GM18951 (cell line): ENCODE measurements around the gene SRBD1.
"Not testable (repeated sequence)": the region's sequence is repeated elsewhere in the genome, so short reads cannot be mapped to it uniquely, and the experiment has no call there.

ENCODE experiments used
- POLR2A ChIP-seq: IDR thresholded peaks from 4 replicates; pipeline ENCODE4 v1.6.1; 2011; ENCODE audit warnings: mild to moderate bottlenecking; ENCODE audit not compliant: insufficient read length, insufficient read depth; ENCODE audit errors: extremely low read depth
- in situ Hi-C: fragments of 300-500 bp; cut with MboI; formaldehyde crosslinking; loops from one replicate; pipeline ENCODE4 v1.12.0; 2022; ENCODE audit warnings: low sequenced_read_pairs, mixed read lengths, inconsistent platforms; ENCODE audit not compliant: unreplicated experiment

The SRBD1 gene

GRCh38 chr2:45443012-45443411, 168.1 kb downstream of the SRBD1 start:
- in situ Hi-C loops, result no loop called here
- TF ChIP-seq POLR2A, result no peak

GRCh38 chr2:45442026-45442425, 169.0 kb downstream of the SRBD1 start:
- TF ChIP-seq POLR2A, result no peak
- in situ Hi-C loops, result no loop called here

- TF ChIP-seq POLR2A, result no peak
- in situ Hi-C loops, result no loop called here
These were observed 169.5 kb downstream of the SRBD1 start for GRCh38 chr2:45441571-45441970.

GRCh38 chr2:45439788-45440773, 171.0 kb downstream of the SRBD1 start:
- in situ Hi-C loops, result no loop called here

GRCh38 chr2:45438872-45439665, 172.0 kb downstream of the SRBD1 start:
- no peak for TF ChIP-seq POLR2A
- in situ Hi-C loops, result no loop called here

More at GRCh38 chr2:45439788-45440773, 171.0 kb downstream of the SRBD1 start:
- TF ChIP-seq POLR2A, result no peak

GRCh38 chr2:45436456-45436855, 174.6 kb downstream of the SRBD1 start:
- TF ChIP-seq POLR2A, result no peak
- in situ Hi-C loops, result no loop called here

- in situ Hi-C loops, result no loop called here
- no peak for TF ChIP-seq POLR2A
These were observed 175.8 kb downstream of the SRBD1 start for GRCh38 chr2:45435316-45435715.

- no peak for TF ChIP-seq POLR2A
- in situ Hi-C loops, result no loop called here
These were observed 177.7 kb downstream of the SRBD1 start for GRCh38 chr2:45433363-45433762.

GRCh38 chr2:45432406-45432805, 178.7 kb downstream of the SRBD1 start:
- in situ Hi-C loops, result no loop called here
- no peak for TF ChIP-seq POLR2A

- in situ Hi-C loops, result not testable (repeated sequence)
These were observed 185.0 kb downstream of the SRBD1 start for GRCh38 chr2:45426025-45426424.

- no peak for TF ChIP-seq POLR2A
- in situ Hi-C loops, result no loop called here
These were observed 188.1 kb downstream of the SRBD1 start for GRCh38 chr2:45422921-45423320.

- in situ Hi-C loops, result no loop called here
- TF ChIP-seq POLR2A, result no peak
These were observed 192.5 kb downstream of the SRBD1 start for GRCh38 chr2:45418532-45418931.

GRCh38 chr2:45415534-45416123, 195.4 kb downstream of the SRBD1 start:
- TF ChIP-seq POLR2A, result no peak
- in situ Hi-C loops, result no loop called here
